Keratinocyte (primary cell): ENCODE data around the gene ERICH4. TPM values are rescaled to one million over a fixed set of nuclear protein-coding genes. Genes with fewer than 3 reads are reported as not detected.
A peak's percentile ranks its signal among the peaks of the same experiment; 100 is the strongest.

Experiments used
- DNase-seq: peaks from one replicate; pipeline ENCODE4 v3.0.0-alpha.2; 2011; ENCODE audit warnings: low read depth, missing footprints, low spot score
- FAIRE-seq: peaks from 2 replicates; lab custom pipeline; 2011; peaks lifted over from hg19 to GRCh38; lab: Jason Lieb, UNC
- H2AFZ ChIP-seq: 2 replicates; pipeline ENCODE4 v1.6.0; 2012; ENCODE audit warnings: low read length, control low read depth, inconsistent platforms; ENCODE audit not compliant: control insufficient read depth
- H3K27ac ChIP-seq: 2 replicates; pipeline ENCODE4 v1.5.1; 2011; ENCODE audit warnings: low read length; ENCODE audit not compliant: control insufficient read depth, insufficient read depth
- H3K27me3 ChIP-seq: 3 replicates; pipeline ENCODE4 v1.6.0; 2011; ENCODE audit warnings: low read length; ENCODE audit not compliant: control insufficient read depth, insufficient read depth; ENCODE audit errors: extremely low read depth
- H3K36me3 ChIP-seq, 2 experiments: 2 replicates in 1 of 2; 3 replicates in 1 of 2; pipeline ENCODE4 v1.5.1; 2011; ENCODE audit warnings: low read length in 2 of 2, mild to moderate bottlenecking in 1 of 2; ENCODE audit not compliant: control insufficient read depth in 2 of 2, insufficient read depth in 2 of 2; ENCODE audit errors: extremely low read depth in 1 of 2
- H3K4me1 ChIP-seq: 3 replicates; pipeline ENCODE4 v1.5.1; 2011; ENCODE audit warnings: low read length; ENCODE audit not compliant: control insufficient read depth, insufficient read depth; ENCODE audit errors: extremely low read depth
- H3K4me2 ChIP-seq: 3 replicates; pipeline ENCODE4 v1.6.0; 2011; ENCODE audit warnings: low read depth, low read length; ENCODE audit not compliant: control insufficient read depth, insufficient read depth; ENCODE audit errors: extremely low read depth
- H3K4me3 ChIP-seq, 3 experiments: fragments of 200-600 bp in 1 of 3; sonication (generic) in 1 of 3; 2 replicates in 2 of 3; 3 replicates in 1 of 3; pipeline ENCODE4 v1.5.1; 2011 to 2016; ENCODE audit warnings: low read length in 3 of 3, mild to moderate bottlenecking in 3 of 3, control low read depth in 2 of 3, inconsistent platforms in 1 of 3, low read depth in 1 of 3, mixed read lengths in 1 of 3, mixed run types in 1 of 3, moderate library complexity in 1 of 3; ENCODE audit not compliant: control insufficient read depth in 2 of 3, insufficient read depth in 2 of 3; ENCODE audit errors: extremely low read depth in 1 of 3
- H3K79me2 ChIP-seq: 2 replicates; pipeline ENCODE4 v1.6.0; 2012; ENCODE audit warnings: low read length; ENCODE audit not compliant: control insufficient read depth, insufficient read depth
- H3K9ac ChIP-seq: 3 replicates; pipeline ENCODE4 v1.6.0; 2011; ENCODE audit warnings: low read length; ENCODE audit not compliant: control insufficient read depth, insufficient read depth; ENCODE audit errors: extremely low read depth
- H3K9me1 ChIP-seq: 3 replicates; pipeline ENCODE4 v1.6.0; 2011; ENCODE audit warnings: low read length; ENCODE audit not compliant: control insufficient read depth, insufficient read depth; ENCODE audit errors: extremely low read depth
- H3K9me3 ChIP-seq: 2 replicates; pipeline ENCODE4 v1.5.1; 2012; ENCODE audit warnings: low read depth, low read length; ENCODE audit not compliant: control insufficient read depth
- H4K20me1 ChIP-seq: 3 replicates; pipeline ENCODE4 v1.6.0; 2011; ENCODE audit warnings: low read length; ENCODE audit not compliant: control insufficient read depth, insufficient read depth; ENCODE audit errors: extremely low read depth
- CTCF ChIP-seq, 3 experiments: IDR thresholded peaks in 1 of 3; conservative IDR thresholded peaks in 1 of 3; optimal IDR thresholded peaks in 1 of 3; 2 replicates in 2 of 3; 3 replicates in 1 of 3; pipeline versions ENCODE3 to v1.5.1; 2011; ENCODE audit warnings: low read length in 3 of 3, mild to moderate bottlenecking in 3 of 3, moderate library complexity in 2 of 3, control low read depth in 1 of 3, inconsistent platforms in 1 of 3; ENCODE audit not compliant: insufficient read depth in 2 of 3; ENCODE audit errors: extremely low read depth in 1 of 3
- EZH2 ChIP-seq: IDR thresholded peaks from one replicate; pipeline ENCODE4 v1.6.1; 2012; ENCODE audit warnings: inconsistent platforms, mild to moderate bottlenecking, low read length, moderate library complexity
- dilution Hi-C: fragments of 300-500 bp; cut with MboI; formaldehyde crosslinking; loops from one replicate; pipeline ENCODE4 v1.7.0; 2020; ENCODE audit warnings: low sequenced_read_pairs; ENCODE audit not compliant: extremely low pct_ligation_motif_present
- polyA minus RNA-seq, 3 experiments: library from RNA; depleted of rRNA, polyadenylated mRNA; stranded (reverse); fragments of >200 nt; gene quantifications; 1 replicate in 1 of 3; 2 replicates in 1 of 3; 3 replicates in 1 of 3; pipeline ENCODE4 v1.2.3, GENCODE V29; 2011
- polyA plus RNA-seq, 5 experiments: library from polyadenylated mRNA; depleted of rRNA in 3 of 5; stranded (reverse) in 3 of 5; stranded (forward) in 1 of 5; unstranded in 1 of 5; fragments of >200 nt; gene quantifications; 1 replicate in 1 of 5; 2 replicates in 3 of 5; 3 replicates in 1 of 5; pipeline versions ENCODE4 v1.2.1 to v1.2.3, GENCODE V29; 2011 to 2012; ENCODE audit warnings: missing spikeins in 2 of 5, low read depth in 1 of 5, low replicate concordance in 1 of 5

The ERICH4 gene
- polyA plus RNA-seq (not detected in 3 replicates), polyA minus RNA-seq (not detected in 3 replicates)
- not detected for polyA plus RNA-seq (2011; ENCODE audit: low read depth)
- not detected in 2 replicates for polyA plus RNA-seq (2011; cell fraction: cytosol; rRNA removed)
- polyA plus RNA-seq (2011; cell fraction: nucleus; rRNA removed) = not detected in 2 replicates
- polyA plus RNA-seq (2012; ENCODE audit: low replicate concordance) = not detected in 2 replicates
- polyA minus RNA-seq (2011; cell fraction: cytosol; rRNA and poly(A)+ RNA removed) = not detected
- polyA minus RNA-seq (2011; cell fraction: nucleus; rRNA and poly(A)+ RNA removed) = not detected in 2 replicates

GRCh38 chr19:41442473-41443355, at the start of gene ERICH4:
Gene ERICH4 (plus strand): TSS chr19:41443156. CDS start chr19:41443170, 14 bp downstream.
- dilution Hi-C loops = no loop called here

GRCh38 chr19:41395355-41395754, 47.6 kb upstream of the ERICH4 start:
- H2AFZ ChIP-seq = no peak overlapping the region
- DNase-seq (no peak), FAIRE-seq (no peak)
- no peak overlapping the region for H3K4me2 ChIP-seq
- peaks cover 27% of the 10 kb centered on the region for H3K79me2 ChIP-seq
- TF ChIP-seq EZH2 = no peak
- no peak for TF ChIP-seq CTCF (optimal IDR thresholded peaks at IDR 0.05 in 1 of 3, IDR thresholded peaks at IDR 0.05 in 1 of 3, conservative IDR thresholded peaks at IDR 0.05 in 1 of 3; ENCODE audit: extremely low read depth in 1 of 3, insufficient read depth in 2 of 3, low read length in 3 of 3)
- H3K36me3 ChIP-seq = peaks cover 7 to 10% of the 10 kb centered on the region in 2 experiments
- no peak overlapping the region for H3K27ac ChIP-seq
- H3K9ac ChIP-seq = no peak overlapping the region
- H4K20me1 ChIP-seq = no peaks in the 10 kb centered on the region
- no peaks in the 10 kb centered on the region for H3K27me3 ChIP-seq
- peaks cover 13% of the 10 kb centered on the region for H3K4me1 ChIP-seq
- dilution Hi-C loops = no loop called here
- H3K9me3 ChIP-seq = no peaks in the 10 kb centered on the region
- H3K4me3 ChIP-seq = no peak overlapping the region
- H3K9me1 ChIP-seq = no peaks in the 10 kb centered on the region

More at GRCh38 chr19:41442473-41443355, at the start of gene ERICH4:
- DNase-seq (no peak), FAIRE-seq (no peak)
- H2AFZ ChIP-seq = peak within 1 kb of the TSS; percentile 19
- H3K27ac ChIP-seq = no peak within 1 kb of the TSS
- H3K4me3 ChIP-seq = no peak within 1 kb of the TSS
- no peaks in the 10 kb centered on the region for H3K9me1 ChIP-seq
- no peak within 1 kb of the TSS for H3K9ac ChIP-seq
- H3K9me3 ChIP-seq = no peaks in the 10 kb centered on the region
- H3K36me3 ChIP-seq = peaks cover 3 to 4% of the 10 kb centered on the region in 2 experiments
- peaks cover 9% of the 10 kb centered on the region for H3K79me2 ChIP-seq
- no peak within 1 kb of the TSS for H3K4me2 ChIP-seq
- no peaks in the 10 kb centered on the region for H3K27me3 ChIP-seq
- peaks cover 12% of the 10 kb centered on the region for H3K4me1 ChIP-seq
- no peaks in the 10 kb centered on the region for H4K20me1 ChIP-seq
- TF ChIP-seq CTCF (optimal IDR thresholded peaks at IDR 0.05 in 1 of 3, IDR thresholded peaks at IDR 0.05 in 1 of 3, conservative IDR thresholded peaks at IDR 0.05 in 1 of 3; ENCODE audit: extremely low read depth in 1 of 3, insufficient read depth in 2 of 3, low read length in 3 of 3) (no peak), EZH2 (no peak)
